ENCODE measurements around the gene NRP2.

DNA sequence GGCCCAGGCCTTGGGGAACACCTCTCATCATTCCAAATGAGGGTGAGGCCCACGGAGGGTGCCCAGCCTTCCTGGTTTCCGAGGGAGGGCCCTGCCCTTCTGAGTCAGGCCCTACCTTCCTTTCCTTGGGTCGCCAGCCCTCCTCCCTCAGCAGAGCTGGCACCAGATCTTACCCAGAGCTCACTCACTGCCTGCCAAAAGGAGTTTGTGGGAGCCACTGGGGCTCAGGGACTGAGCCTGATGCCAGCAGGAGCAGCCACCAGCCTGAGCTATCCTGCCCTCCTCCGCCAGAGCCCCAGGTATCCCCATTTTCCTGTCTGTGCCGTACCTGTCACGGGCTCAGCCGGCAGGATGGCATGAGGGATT, 64.1 kb downstream of the NRP2 start:
- TF ChIP-seq, protein P1, sequence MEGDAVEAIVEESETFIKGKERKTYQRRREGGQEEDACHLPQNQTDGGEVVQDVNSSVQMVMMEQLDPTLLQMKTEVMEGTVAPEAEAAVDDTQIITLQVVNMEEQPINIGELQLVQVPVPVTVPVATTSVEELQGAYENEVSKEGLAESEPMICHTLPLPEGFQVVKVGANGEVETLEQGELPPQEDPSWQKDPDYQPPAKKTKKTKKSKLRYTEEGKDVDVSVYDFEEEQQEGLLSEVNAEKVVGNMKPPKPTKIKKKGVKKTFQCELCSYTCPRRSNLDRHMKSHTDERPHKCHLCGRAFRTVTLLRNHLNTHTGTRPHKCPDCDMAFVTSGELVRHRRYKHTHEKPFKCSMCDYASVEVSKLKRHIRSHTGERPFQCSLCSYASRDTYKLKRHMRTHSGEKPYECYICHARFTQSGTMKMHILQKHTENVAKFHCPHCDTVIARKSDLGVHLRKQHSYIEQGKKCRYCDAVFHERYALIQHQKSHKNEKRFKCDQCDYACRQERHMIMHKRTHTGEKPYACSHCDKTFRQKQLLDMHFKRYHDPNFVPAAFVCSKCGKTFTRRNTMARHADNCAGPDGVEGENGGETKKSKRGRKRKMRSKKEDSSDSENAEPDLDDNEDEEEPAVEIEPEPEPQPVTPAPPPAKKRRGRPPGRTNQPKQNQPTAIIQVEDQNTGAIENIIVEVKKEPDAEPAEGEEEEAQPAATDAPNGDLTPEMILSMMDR (IDR thresholded peaks at IDR 0.05) = no peak
- TF ChIP-seq POLR2A (IDR thresholded peaks at IDR 0.05) = no peak
- peak in 1 of 3 donors; percentile 4 for TF ChIP-seq POLR2AphosphoS5 (IDR thresholded peaks at IDR 0.05)

All from transverse colon (tissue), 4 donors.